Loucy (cell line): Measurements from ENCODE around the gene PTGDS.
A peak's percentile ranks its signal among the peaks of the same experiment; 100 is the strongest.

ENCODE experiments used
- H2AFZ ChIP-seq: fragments of 200-600 bp; sonication (generic); 2 replicates; pipeline ENCODE4 v1.6.0; 2016; ENCODE audit warnings: antibody characterized with exemption, mild to moderate bottlenecking, low read length, moderate library complexity
- H3F3A ChIP-seq: fragments of 200-600 bp; 2 replicates; pipeline ENCODE4 v1.6.0; 2016; ENCODE audit warnings: antibody characterized with exemption, low read depth, mild to moderate bottlenecking
- H3K27me3 ChIP-seq: fragments of 200-600 bp; sonication (generic); 2 replicates; pipeline ENCODE4 v1.6.1; 2014; ENCODE audit warnings: low read length, mild to moderate bottlenecking; ENCODE audit not compliant: insufficient read depth, poor library complexity, severe bottlenecking
- H3K36me3 ChIP-seq: fragments of 200-600 bp; sonication (generic); 2 replicates; pipeline ENCODE4 v1.6.1; 2016; ENCODE audit warnings: low read length; ENCODE audit not compliant: insufficient read depth
- H3K4me1 ChIP-seq: fragments of 200-600 bp; sonication (generic); 2 replicates; pipeline ENCODE4 v1.5.1; 2014; ENCODE audit warnings: low read length, mild to moderate bottlenecking; ENCODE audit not compliant: insufficient read depth, poor library complexity, severe bottlenecking
- H3K4me2 ChIP-seq: fragments of 200-600 bp; sonication (generic); 2 replicates; pipeline ENCODE4 v1.6.0; 2014; ENCODE audit warnings: antibody characterized with exemption, low read length, low read depth, mild to moderate bottlenecking; ENCODE audit not compliant: poor library complexity, severe bottlenecking
- H3K4me3 ChIP-seq: fragments of 200-600 bp; sonication (generic); 2 replicates; pipeline ENCODE4 v1.5.1; 2014; ENCODE audit warnings: low read length, mild to moderate bottlenecking, mixed read lengths; ENCODE audit not compliant: poor library complexity, severe bottlenecking
- H3K79me2 ChIP-seq: fragments of 200-600 bp; sonication (generic); 2 replicates; pipeline ENCODE4 v1.6.1; 2014; ENCODE audit warnings: low read length; ENCODE audit not compliant: insufficient read depth
- H3K9ac ChIP-seq: fragments of 200-600 bp; sonication (generic); 2 replicates; pipeline ENCODE4 v1.6.0; 2014; ENCODE audit warnings: mild to moderate bottlenecking, low read depth, low read length, moderate library complexity; ENCODE audit not compliant: poor library complexity, severe bottlenecking
- H3K9me2 ChIP-seq: fragments of 200-600 bp; sonication (generic); replicated peaks from 2 replicates; pipeline ENCODE4 v1.6.1; 2016; ENCODE audit warnings: low read depth, low read length, mixed read lengths
- H3K9me3 ChIP-seq: fragments of 200-600 bp; sonication (generic); 2 replicates; pipeline ENCODE4 v1.6.1; 2014; ENCODE audit warnings: mild to moderate bottlenecking, antibody characterized with exemption, low read length, low read depth; ENCODE audit not compliant: insufficient read depth
- H4K20me1 ChIP-seq: fragments of 200-600 bp; sonication (generic); 2 replicates; pipeline ENCODE4 v1.6.0; 2014; ENCODE audit warnings: antibody characterized with exemption, low read length, mild to moderate bottlenecking; ENCODE audit not compliant: insufficient read depth, poor library complexity, severe bottlenecking
- EZH2phosphoT487 ChIP-seq: fragments of 200-600 bp; IDR thresholded peaks from 2 replicates; pipeline ENCODE4 v1.6.1; 2018; ENCODE audit warnings: antibody characterized with exemption, mild to moderate bottlenecking, moderate library complexity, borderline replicate concordance
- TF ChIP-seq, protein P1 (sequence below): fragments of 200-600 bp; sonication (generic); conservative IDR thresholded peaks from 2 replicates; pipeline ENCODE4 v1.5.1; 2014; ENCODE audit warnings: mild to moderate bottlenecking, antibody characterized with exemption, low read length

The PTGDS gene

DNA sequence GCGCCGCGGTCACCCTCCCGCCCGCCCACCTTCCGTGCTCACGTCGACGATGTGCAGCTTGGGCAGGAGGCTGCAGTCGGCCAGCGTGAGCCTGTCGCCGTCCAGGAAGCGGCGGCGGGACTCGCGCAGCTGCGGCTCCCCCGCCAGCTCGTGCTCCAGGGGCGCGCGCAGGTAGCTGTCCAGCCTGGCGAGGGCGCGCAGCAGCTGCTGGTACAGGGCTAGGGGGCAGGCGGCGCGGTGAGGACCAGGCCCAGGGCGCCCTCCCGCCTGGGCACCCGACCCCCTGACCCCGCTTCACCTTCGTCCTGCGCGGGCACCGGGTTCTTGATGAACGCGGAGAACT lies 17.6 kb downstream of the PTGDS start:
- H3K9ac ChIP-seq, result no peak overlapping the region
- no peak overlapping the region for H2AFZ ChIP-seq
- TF ChIP-seq, protein P1, sequence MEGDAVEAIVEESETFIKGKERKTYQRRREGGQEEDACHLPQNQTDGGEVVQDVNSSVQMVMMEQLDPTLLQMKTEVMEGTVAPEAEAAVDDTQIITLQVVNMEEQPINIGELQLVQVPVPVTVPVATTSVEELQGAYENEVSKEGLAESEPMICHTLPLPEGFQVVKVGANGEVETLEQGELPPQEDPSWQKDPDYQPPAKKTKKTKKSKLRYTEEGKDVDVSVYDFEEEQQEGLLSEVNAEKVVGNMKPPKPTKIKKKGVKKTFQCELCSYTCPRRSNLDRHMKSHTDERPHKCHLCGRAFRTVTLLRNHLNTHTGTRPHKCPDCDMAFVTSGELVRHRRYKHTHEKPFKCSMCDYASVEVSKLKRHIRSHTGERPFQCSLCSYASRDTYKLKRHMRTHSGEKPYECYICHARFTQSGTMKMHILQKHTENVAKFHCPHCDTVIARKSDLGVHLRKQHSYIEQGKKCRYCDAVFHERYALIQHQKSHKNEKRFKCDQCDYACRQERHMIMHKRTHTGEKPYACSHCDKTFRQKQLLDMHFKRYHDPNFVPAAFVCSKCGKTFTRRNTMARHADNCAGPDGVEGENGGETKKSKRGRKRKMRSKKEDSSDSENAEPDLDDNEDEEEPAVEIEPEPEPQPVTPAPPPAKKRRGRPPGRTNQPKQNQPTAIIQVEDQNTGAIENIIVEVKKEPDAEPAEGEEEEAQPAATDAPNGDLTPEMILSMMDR, result no peak
- TF ChIP-seq EZH2phosphoT487, result no peak
- no peaks in the 10 kb centered on the region for H3F3A ChIP-seq
- H3K4me1 ChIP-seq, result peaks cover 15% of the 10 kb centered on the region
- H3K27me3 ChIP-seq, result no peaks in the 10 kb centered on the region
- H3K36me3 ChIP-seq, result no peaks in the 10 kb centered on the region
- peaks cover 18% of the 10 kb centered on the region for H3K79me2 ChIP-seq
- H3K4me3 ChIP-seq, result no peak overlapping the region
- no peaks in the 10 kb centered on the region for H3K9me2 ChIP-seq
- no peak overlapping the region for H3K4me2 ChIP-seq
- no peaks in the 10 kb centered on the region for H3K9me3 ChIP-seq
- peaks cover 12% of the 10 kb centered on the region for H4K20me1 ChIP-seq

DNA sequence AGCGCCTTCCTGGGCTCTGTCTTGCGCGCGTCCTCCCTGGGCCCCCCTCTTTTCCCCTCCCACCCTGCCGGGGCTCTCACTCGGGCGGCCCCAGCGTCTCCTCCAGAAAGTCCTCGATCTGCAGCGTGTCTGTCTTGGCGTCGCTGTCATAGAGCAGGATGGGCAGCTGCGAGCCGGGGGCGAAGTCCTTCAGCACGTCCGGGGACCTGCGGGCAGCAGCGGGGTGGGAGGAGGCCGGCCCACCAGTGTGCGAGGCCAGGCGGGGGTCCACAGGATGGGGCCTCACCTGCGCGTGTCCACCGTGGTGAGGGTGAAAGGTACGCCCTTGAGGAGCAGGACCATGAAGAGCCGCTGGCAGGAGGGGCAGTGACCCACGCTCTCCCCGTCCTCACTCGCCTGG lies 18.1 kb downstream of the PTGDS start:
- TF ChIP-seq, protein P1, result no peak
- no peak for TF ChIP-seq EZH2phosphoT487
- H3K4me2 ChIP-seq, result no peak overlapping the region

DNA sequence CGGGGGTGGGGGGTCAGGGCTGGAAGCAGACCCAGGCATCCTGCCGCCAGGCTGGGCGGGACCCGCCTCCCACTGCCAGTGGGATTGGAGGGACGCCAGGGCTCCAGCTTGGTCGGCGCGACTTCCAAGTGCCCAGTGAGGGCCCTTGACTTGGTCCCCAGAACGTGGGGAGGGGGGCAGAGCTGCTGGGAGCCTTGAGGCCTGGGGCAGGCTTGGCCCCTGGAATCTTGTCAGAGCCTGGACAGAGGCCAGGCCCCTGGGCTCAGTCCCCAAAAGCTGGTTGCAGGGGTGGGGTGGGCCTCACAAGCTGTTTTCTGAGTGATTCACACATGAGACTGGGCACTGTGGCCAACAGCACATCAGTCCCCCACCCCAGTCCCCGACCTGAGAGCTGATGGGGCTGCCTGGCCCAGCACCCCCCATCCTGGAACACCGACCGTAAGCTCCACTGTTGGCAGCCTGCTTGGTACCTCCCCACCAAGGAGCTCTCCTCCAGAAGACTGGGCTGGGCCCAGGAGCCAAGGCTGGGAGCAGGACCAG lies 18.5 kb downstream of the PTGDS start:
- Histone ChIP-seq H3K4me2 (no peak overlapping the region), H4K20me1 (peaks cover 12% of the 10 kb centered on the region), H2AFZ (no peak overlapping the region), H3K36me3 (no peaks in the 10 kb centered on the region), H3K4me1 (peaks cover 18% of the 10 kb centered on the region), H3K9me2 (no peaks in the 10 kb centered on the region), H3K79me2 (peaks cover 18% of the 10 kb centered on the region), H3K27me3 (no peaks in the 10 kb centered on the region), H3K9me3 (no peaks in the 10 kb centered on the region), H3K9ac (peak overlapping the region; percentile 17), H3K4me3 (no peak overlapping the region), H3F3A (no peaks in the 10 kb centered on the region)
- TF ChIP-seq, protein P1, result no peak
- TF ChIP-seq EZH2phosphoT487, result no peak

More for the DNA sequence above, 18.1 kb downstream of the PTGDS start:
- Histone ChIP-seq H3K36me3 (no peaks in the 10 kb centered on the region), H3K9me3 (no peaks in the 10 kb centered on the region), H3K79me2 (peaks cover 18% of the 10 kb centered on the region), H2AFZ (no peak overlapping the region), H3K4me3 (no peak overlapping the region), H3K9ac (no peak overlapping the region), H3K9me2 (no peaks in the 10 kb centered on the region), H3F3A (no peaks in the 10 kb centered on the region), H3K27me3 (no peaks in the 10 kb centered on the region), H3K4me1 (peaks cover 18% of the 10 kb centered on the region), H4K20me1 (peaks cover 12% of the 10 kb centered on the region)
